ENCODE results near the gene GRK5. TPM values are rescaled to one million over a fixed set of nuclear protein-coding genes. Genes with fewer than 3 reads are reported as not detected.

The GRK5 gene
- total RNA-seq, 1 experiment from 2014 or later: 4.5 TPM

DNA sequence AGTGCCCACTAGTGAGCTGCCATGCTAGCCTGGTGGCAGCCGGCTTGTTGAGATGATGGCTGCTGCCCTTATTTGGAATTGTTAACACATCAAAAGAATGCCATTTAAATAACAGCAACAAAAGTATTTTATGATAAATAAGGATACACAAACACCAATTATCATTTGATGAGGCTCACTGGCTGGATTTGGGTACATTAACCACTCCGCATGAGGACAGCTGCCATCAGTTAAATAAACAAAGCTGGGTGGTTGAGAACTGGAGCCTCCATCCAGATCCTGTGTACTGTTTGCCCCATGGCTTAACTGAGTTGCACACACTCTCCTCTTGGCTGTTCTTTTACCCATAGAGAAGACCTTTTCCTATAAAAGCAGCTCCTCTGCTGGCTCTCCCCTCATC, 231.3 kb downstream of the GRK5 start:
- no peak overlapping the region for H2AFZ ChIP-seq (ENCODE audit: low read length)
- no peaks in the 10 kb centered on the region for H3K36me3 ChIP-seq (ENCODE audit: low read depth, low read length)
- H3K27ac ChIP-seq (ENCODE audit: low read length): no peak overlapping the region
- H3K9me2 ChIP-seq (replicated peaks; ENCODE audit: low read length): no peaks in the 10 kb centered on the region
- H3F3A ChIP-seq (ENCODE audit: low read length, unreplicated experiment): no peaks in the 10 kb centered on the region
- no peak for DNase-seq
- no peaks in the 10 kb centered on the region for H3K4me1 ChIP-seq (ENCODE audit: insufficient read depth, low read length)
- intact Hi-C loops (cut with micrococcal nuclease): no loop called here
- H3K27me3 ChIP-seq (ENCODE audit: low read length): no peaks in the 10 kb centered on the region
- CTCF ChIA-PET: no interaction called here
- no TSS peak for BruUV-seq (replicated peaks)
- H3K79me2 ChIP-seq (ENCODE audit: low read length): no peaks in the 10 kb centered on the region
- no peak overlapping the region for H3K4me3 ChIP-seq (ENCODE audit: low read length)
- POLR2A ChIA-PET (ENCODE audit: unreplicated experiment): no interaction called here
- H3K9me3 ChIP-seq (ENCODE audit: low read length): no peaks in the 10 kb centered on the region
- no peak overlapping the region for H3K4me2 ChIP-seq (ENCODE audit: low read length)
- no peak for ATAC-seq
- no peak overlapping the region for H3K9ac ChIP-seq (ENCODE audit: low read length)
- no peaks in the 10 kb centered on the region for H4K20me1 ChIP-seq (ENCODE audit: low read length)
- TF ChIP-seq, protein P1, sequence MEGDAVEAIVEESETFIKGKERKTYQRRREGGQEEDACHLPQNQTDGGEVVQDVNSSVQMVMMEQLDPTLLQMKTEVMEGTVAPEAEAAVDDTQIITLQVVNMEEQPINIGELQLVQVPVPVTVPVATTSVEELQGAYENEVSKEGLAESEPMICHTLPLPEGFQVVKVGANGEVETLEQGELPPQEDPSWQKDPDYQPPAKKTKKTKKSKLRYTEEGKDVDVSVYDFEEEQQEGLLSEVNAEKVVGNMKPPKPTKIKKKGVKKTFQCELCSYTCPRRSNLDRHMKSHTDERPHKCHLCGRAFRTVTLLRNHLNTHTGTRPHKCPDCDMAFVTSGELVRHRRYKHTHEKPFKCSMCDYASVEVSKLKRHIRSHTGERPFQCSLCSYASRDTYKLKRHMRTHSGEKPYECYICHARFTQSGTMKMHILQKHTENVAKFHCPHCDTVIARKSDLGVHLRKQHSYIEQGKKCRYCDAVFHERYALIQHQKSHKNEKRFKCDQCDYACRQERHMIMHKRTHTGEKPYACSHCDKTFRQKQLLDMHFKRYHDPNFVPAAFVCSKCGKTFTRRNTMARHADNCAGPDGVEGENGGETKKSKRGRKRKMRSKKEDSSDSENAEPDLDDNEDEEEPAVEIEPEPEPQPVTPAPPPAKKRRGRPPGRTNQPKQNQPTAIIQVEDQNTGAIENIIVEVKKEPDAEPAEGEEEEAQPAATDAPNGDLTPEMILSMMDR (conservative IDR thresholded peaks at IDR 0.05; ENCODE audit: low read depth, low read length): no peak
- TF ChIP-seq EZH2 (IDR thresholded peaks at IDR 0.05; ENCODE audit: low read length, unreplicated experiment) (no peak), EZH2phosphoT487 (IDR thresholded peaks at IDR 0.05; ENCODE audit: borderline replicate concordance, low read length) (no peak)

DNA sequence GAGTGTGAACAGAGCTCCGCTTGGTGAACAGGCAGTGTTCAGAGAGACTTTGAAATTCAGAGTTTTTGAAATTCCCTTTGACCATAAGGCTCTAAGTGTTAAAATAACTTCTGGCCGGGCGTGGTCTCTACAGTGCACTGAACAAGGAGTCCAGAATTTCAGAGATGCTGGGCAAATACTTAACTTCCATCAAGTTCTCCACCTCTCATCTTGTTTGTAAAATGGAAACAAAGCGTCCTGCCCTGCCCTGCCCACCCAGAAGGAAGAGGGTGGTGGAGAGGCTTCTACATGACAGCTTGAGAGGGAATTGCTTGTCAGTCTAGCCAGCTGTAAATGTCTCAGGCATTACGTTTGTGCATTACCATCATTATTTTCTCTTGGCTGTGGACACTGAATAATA, 232.6 kb downstream of the GRK5 start:
- Histone ChIP-seq H3K27ac (ENCODE audit: low read length) (no peak overlapping the region), H3K9ac (ENCODE audit: low read length) (no peak overlapping the region), H4K20me1 (ENCODE audit: low read length) (no peaks in the 10 kb centered on the region), H2AFZ (ENCODE audit: low read length) (no peak overlapping the region), H3F3A (ENCODE audit: low read length, unreplicated experiment) (no peaks in the 10 kb centered on the region), H3K27me3 (ENCODE audit: low read length) (no peaks in the 10 kb centered on the region), H3K4me1 (ENCODE audit: insufficient read depth, low read length) (no peaks in the 10 kb centered on the region), H3K4me3 (ENCODE audit: low read length) (no peak overlapping the region), H3K9me3 (ENCODE audit: low read length) (no peaks in the 10 kb centered on the region), H3K9me2 (replicated peaks; ENCODE audit: low read length) (no peaks in the 10 kb centered on the region), H3K36me3 (ENCODE audit: low read depth, low read length) (no peaks in the 10 kb centered on the region), H3K4me2 (ENCODE audit: low read length) (no peak overlapping the region), H3K79me2 (ENCODE audit: low read length) (no peaks in the 10 kb centered on the region)
- no peak for ATAC-seq
- intact Hi-C loops (cut with micrococcal nuclease): no loop called here
- DNase-seq: no peak
- CTCF ChIA-PET: no interaction called here
- TF ChIP-seq EZH2phosphoT487 (IDR thresholded peaks at IDR 0.05; ENCODE audit: borderline replicate concordance, low read length) (no peak), EZH2 (IDR thresholded peaks at IDR 0.05; ENCODE audit: low read length, unreplicated experiment) (no peak)
- TF ChIP-seq, protein P1 (conservative IDR thresholded peaks at IDR 0.05; ENCODE audit: low read depth, low read length): no peak
- no TSS peak for BruUV-seq (replicated peaks)
- POLR2A ChIA-PET (ENCODE audit: unreplicated experiment): no interaction called here

DNA sequence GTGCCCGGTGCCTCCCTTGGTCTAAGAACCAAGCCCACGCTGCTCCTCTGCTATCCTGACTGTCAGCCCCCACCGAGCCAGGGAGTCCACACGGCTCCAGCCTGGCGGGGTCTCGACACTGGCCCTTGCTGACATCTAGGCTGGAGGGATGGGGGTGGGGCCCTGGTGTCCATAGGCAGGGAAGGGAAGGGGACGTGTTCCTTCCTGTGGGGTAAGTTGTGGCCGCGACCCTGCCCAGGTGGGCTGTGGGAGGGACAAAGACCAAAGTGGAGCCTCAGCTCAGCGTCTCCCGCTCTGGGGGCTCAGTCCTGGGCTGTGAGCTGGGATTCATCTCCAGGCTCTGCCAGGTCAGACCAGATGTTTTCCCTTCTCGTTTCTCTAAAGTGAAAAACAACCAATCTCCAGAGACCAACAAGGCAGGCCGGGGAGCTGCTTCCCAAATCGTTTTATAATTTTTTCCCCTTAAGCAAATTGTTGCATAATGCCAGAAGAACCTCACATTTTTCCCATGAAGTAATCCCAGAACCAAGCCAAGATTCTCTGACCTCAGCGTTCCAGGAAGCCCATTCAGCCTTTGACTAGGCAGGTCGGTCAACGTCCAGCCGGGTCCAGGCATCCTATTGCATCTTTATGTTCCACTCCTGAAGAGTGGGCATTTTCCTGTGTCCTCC, 233.9 kb downstream of the GRK5 start:
- Histone ChIP-seq H3K9ac (ENCODE audit: low read length) (no peak overlapping the region), H3K9me2 (replicated peaks; ENCODE audit: low read length) (no peaks in the 10 kb centered on the region), H4K20me1 (ENCODE audit: low read length) (no peaks in the 10 kb centered on the region), H3K79me2 (ENCODE audit: low read length) (no peaks in the 10 kb centered on the region), H3F3A (ENCODE audit: low read length, unreplicated experiment) (no peaks in the 10 kb centered on the region), H3K4me1 (ENCODE audit: insufficient read depth, low read length) (no peaks in the 10 kb centered on the region), H3K36me3 (ENCODE audit: low read depth, low read length) (no peaks in the 10 kb centered on the region), H3K4me2 (ENCODE audit: low read length) (no peak overlapping the region), H3K4me3 (ENCODE audit: low read length) (no peak overlapping the region), H2AFZ (ENCODE audit: low read length) (no peak overlapping the region), H3K9me3 (ENCODE audit: low read length) (no peaks in the 10 kb centered on the region), H3K27ac (ENCODE audit: low read length) (no peak overlapping the region), H3K27me3 (ENCODE audit: low read length) (no peaks in the 10 kb centered on the region)
- ChIA-PET POLR2A (ENCODE audit: unreplicated experiment) (no interaction called here), CTCF (no interaction called here)
- no peak for ATAC-seq
- intact Hi-C loops (cut with micrococcal nuclease): no loop called here
- BruUV-seq (replicated peaks): no TSS peak
- no peak for TF ChIP-seq EZH2 (IDR thresholded peaks at IDR 0.05; ENCODE audit: low read length, unreplicated experiment)
- TF ChIP-seq EZH2phosphoT487 (IDR thresholded peaks at IDR 0.05; ENCODE audit: borderline replicate concordance, low read length): no peak
- TF ChIP-seq, protein P1 (conservative IDR thresholded peaks at IDR 0.05; ENCODE audit: low read depth, low read length): no peak
- no peak for DNase-seq
